ENCODE measurements around the gene TRIM49D1.
"Not testable (repeated sequence)": the region's sequence is repeated elsewhere in the genome, so short reads cannot be mapped to it uniquely, and the experiment has no call there.

TRIM49D1 gene

DNA sequence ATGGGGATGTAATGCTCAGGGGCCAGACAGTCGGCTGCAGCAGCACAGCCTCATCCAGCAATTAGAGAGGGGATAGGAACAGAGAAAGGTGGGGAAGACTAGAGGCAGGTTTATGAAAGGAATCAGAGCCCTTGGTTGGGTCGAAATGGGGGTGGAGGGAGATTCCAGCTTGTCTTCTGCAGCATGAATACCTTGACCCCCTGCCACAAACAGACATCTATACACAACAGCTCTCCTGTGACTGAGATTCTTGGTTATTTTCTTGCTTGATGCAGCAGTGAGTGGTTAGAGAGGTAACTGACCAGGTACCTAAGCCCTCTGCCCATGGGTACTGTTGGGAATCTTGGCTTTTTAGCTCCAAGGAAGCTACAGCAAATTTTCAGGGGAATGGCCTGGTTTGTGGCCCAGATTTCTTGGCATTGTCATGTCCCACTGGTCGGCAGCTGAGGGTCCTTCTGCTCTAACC, at the start of gene TRIM49D1:
TRIM49D1 (minus strand) TSS at position 51 of the 466 bp plus-strand sequence. CDS start 4,535 bp downstream, outside the sequence.
- DNase-seq (ENCODE audit: extremely low read depth in 1 of 2, low read depth in 1 of 2), result no peak

- DNase-seq (ENCODE audit: extremely low read depth in 1 of 2, low read depth in 1 of 2), result not testable (repeated sequence)
These were observed 43.7 kb upstream of the TRIM49D1 start, which contains the start of gene TRIM64 for GRCh38 chr11:89965737-89966136. TSS of gene TRIM64 (plus strand) at chr11:89966037. CDS start at chr11:89968504, 2,467 bp downstream.

DNA sequence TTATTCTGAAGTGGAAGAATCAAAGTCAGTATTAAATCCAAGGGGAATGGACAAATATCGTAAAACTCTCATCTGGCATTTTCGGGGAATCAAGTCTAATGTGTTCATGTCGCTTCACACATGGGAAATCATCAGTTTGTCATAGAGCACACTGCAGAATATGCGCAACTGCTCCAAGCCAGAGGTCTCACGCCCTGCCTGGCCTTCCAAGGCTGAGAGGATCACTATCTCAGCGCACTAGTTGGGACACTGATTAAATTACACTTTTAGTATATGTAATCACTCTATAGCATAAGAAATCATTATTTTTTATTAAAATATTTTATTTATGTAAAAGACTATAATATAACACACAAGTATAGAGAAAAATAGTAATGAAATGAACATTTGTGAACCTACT, 38.8 kb upstream of the TRIM49D1 start:
- not testable (repeated sequence) for DNase-seq (ENCODE audit: extremely low read depth in 1 of 2, low read depth in 1 of 2)

GRCh38 chr11:89923764-89924163, 1.7 kb upstream of the TRIM49D1 start, which contains the start of gene TRIM49D2:
TSS of gene TRIM49D2 (plus strand) at chr11:89924064. CDS start at chr11:89926762, 2,698 bp downstream.
- DNase-seq (ENCODE audit: extremely low read depth in 1 of 2, low read depth in 1 of 2), result not testable (repeated sequence)

GRCh38 chr11:89900809-89901208, 21.2 kb downstream of the TRIM49D1 start:
- not testable (repeated sequence) for DNase-seq (ENCODE audit: extremely low read depth in 1 of 2, low read depth in 1 of 2)

- DNase-seq (ENCODE audit: extremely low read depth in 1 of 2, low read depth in 1 of 2), result not testable (repeated sequence)
These were observed 28.8 kb downstream of the TRIM49D1 start for GRCh38 chr11:89893245-89893644.

DNA sequence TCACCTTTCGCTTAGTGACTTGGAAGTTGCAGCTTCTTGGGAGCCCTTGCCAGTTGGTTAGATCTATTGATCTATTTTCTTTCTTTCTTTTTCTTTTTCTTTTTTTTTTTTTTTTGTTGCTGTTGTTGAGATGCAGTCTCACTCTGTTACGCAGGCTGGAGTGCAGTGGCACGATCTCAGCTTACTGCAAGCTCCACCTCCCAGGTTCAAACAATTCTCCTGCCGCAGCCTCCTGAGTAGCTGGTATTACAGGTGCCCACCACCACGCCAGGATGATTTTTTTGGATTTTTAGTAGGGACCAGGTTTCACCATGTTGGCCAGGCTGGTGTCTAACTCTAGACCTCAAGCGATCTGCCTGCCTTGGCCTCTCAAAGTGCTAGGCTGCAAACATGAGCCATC, 44.5 kb downstream of the TRIM49D1 start:
- not testable (repeated sequence) for DNase-seq (ENCODE audit: extremely low read depth in 1 of 2, low read depth in 1 of 2)

GRCh38 chr11:89872588-89872987, 49.5 kb downstream of the TRIM49D1 start:
- not testable (repeated sequence) for DNase-seq (ENCODE audit: extremely low read depth in 1 of 2, low read depth in 1 of 2)

- not testable (repeated sequence) for DNase-seq (ENCODE audit: extremely low read depth in 1 of 2, low read depth in 1 of 2)
These were observed 56.8 kb downstream of the TRIM49D1 start for GRCh38 chr11:89865223-89865622.

GRCh38 chr11:89863906-89864704, 57.9 kb downstream of the TRIM49D1 start:
- DNase-seq (ENCODE audit: extremely low read depth in 1 of 2, low read depth in 1 of 2), result not testable (repeated sequence)

Data from activated CD8-positive, alpha-beta memory T cell treated with anti-CD3 and anti-CD28 coated beads for 1 hour (primary cell).